Panc1 (cell line): Measurements from ENCODE around the gene RRM2. TPM values are rescaled to one million over a fixed set of nuclear protein-coding genes. Genes with fewer than 3 reads are reported as not detected.
A peak's percentile ranks its signal among the peaks of the same experiment; 100 is the strongest.

ENCODE experiments used
- ATAC-seq: fragments of 200-7000 bp; cut with Tn5 transposase; 2 replicates; pipeline ENCODE4 v1.9.1; 2020; ENCODE audit warnings: mild to moderate bottlenecking, moderate library complexity
- BruUV-seq: library from RNA; stranded (reverse); fragments of 400-500 nt; replicated peaks from 2 replicates; lab custom pipeline; 2021; lab: Mats Ljungman, UMichigan
- CTCF ChIA-PET: fragments of 300-600 bp; sonication (Branson Sonifier 250); formaldehyde crosslinking; loops from one replicate; lab custom pipeline; 2022; ENCODE audit warnings: antibody characterized with exemption; lab: Charles Lee
- POLR2A ChIA-PET: fragments of 300-600 bp; sonication (Branson Sonifier 250); formaldehyde crosslinking; loops from one replicate; lab custom pipeline; 2022; ENCODE audit warnings: antibody characterized with exemption; lab: Charles Lee
- DNase-seq: peaks from one replicate; pipeline ENCODE4 v3.0.0-alpha.2; 2010; ENCODE audit warnings: low read depth, low spot score
- H3K27ac ChIP-seq: 2 replicates; pipeline ENCODE4 v1.5.1; 2011; ENCODE audit warnings: mild to moderate bottlenecking, low read length, inconsistent platforms
- H3K27me3 ChIP-seq: fragments of 200-500 bp; sonication (Bioruptor generic); 2 replicates; pipeline ENCODE4 v1.6.0; 2014; ENCODE audit warnings: low read length, inconsistent platforms; ENCODE audit not compliant: control insufficient read depth, insufficient read depth
- H3K36me3 ChIP-seq: fragments of 200-500 bp; sonication (Bioruptor generic); 2 replicates; pipeline ENCODE4 v1.5.1; 2014; ENCODE audit warnings: inconsistent platforms, mild to moderate bottlenecking, low read length, moderate library complexity; ENCODE audit not compliant: control insufficient read depth, insufficient read depth
- H3K4me1 ChIP-seq: 2 replicates; pipeline ENCODE4 v1.5.1; 2011; ENCODE audit warnings: inconsistent platforms, mild to moderate bottlenecking, low read length, moderate library complexity; ENCODE audit not compliant: control insufficient read depth, insufficient read depth
- H3K4me3 ChIP-seq, 2 experiments: 2 replicates each; pipeline ENCODE4 v1.5.1; 2011 to 2012; ENCODE audit warnings: low read depth in 2 of 2, low read length in 2 of 2, mild to moderate bottlenecking in 2 of 2, inconsistent platforms in 1 of 2, moderate library complexity in 1 of 2
- H3K9me3 ChIP-seq: fragments of 200-500 bp; sonication (Bioruptor generic); 2 replicates; pipeline ENCODE4 v1.5.1; 2014; ENCODE audit warnings: low read depth, mild to moderate bottlenecking, inconsistent platforms, low read length, moderate library complexity; ENCODE audit not compliant: control insufficient read depth, insufficient read depth
- POLR2AphosphoS5 ChIP-seq: IDR thresholded peaks from 2 replicates; pipeline ENCODE4 v1.6.1; 2012; ENCODE audit warnings: mild to moderate bottlenecking, low read depth, low read length, moderate library complexity
- SIN3A ChIP-seq: IDR thresholded peaks from 2 replicates; pipeline ENCODE4 v1.6.1; 2012; ENCODE audit warnings: low read depth, mild to moderate bottlenecking, low read length, moderate library complexity, borderline replicate concordance; ENCODE audit not compliant: insufficient read depth
- TCF7L2 ChIP-seq: IDR thresholded peaks from 2 replicates; pipeline ENCODE4 v1.6.1; 2011; ENCODE audit warnings: mild to moderate bottlenecking, low read depth, low read length, inconsistent platforms
- in situ Hi-C: cut with HindIII; loops from 2 replicates; pipeline ENCODE4 v1.10.0; 2016; ENCODE audit warnings: low sequenced_read_pairs, low pct_unique_long_range_greater_than_20kb
- intact Hi-C: fragments of 100-400 bp; cut with micrococcal nuclease; formaldehyde crosslinking; loops from one replicate; pipeline ENCODE4 v1.10.0; 2022; ENCODE audit not compliant: unreplicated experiment
- total RNA-seq: library from RNA; stranded (reverse); gene quantifications from one replicate; pipeline ENCODE4 v1.2.1, GENCODE V29; 2021; ENCODE audit not compliant: unreplicated experiment
- TF ChIP-seq, protein P1 (sequence below): fragments of 450-650 bp; IDR thresholded peaks from 2 replicates; pipeline ENCODE4 v1.5.1; 2017; ENCODE audit warnings: mild to moderate bottlenecking
- TF ChIP-seq, protein P2 (sequence below), 2 experiments: IDR thresholded peaks; 2 replicates each; pipeline ENCODE4 v1.6.1; 2011 to 2012; ENCODE audit warnings: low read depth in 2 of 2, control low read depth in 1 of 2, low read length in 1 of 2, mild to moderate bottlenecking in 1 of 2, moderate library complexity in 1 of 2; ENCODE audit not compliant: insufficient read depth in 1 of 2

The RRM2 gene
- total RNA-seq, 1 experiment from 2014 or later = 294 TPM

- no peak for DNase-seq
- TF ChIP-seq, protein P1, sequence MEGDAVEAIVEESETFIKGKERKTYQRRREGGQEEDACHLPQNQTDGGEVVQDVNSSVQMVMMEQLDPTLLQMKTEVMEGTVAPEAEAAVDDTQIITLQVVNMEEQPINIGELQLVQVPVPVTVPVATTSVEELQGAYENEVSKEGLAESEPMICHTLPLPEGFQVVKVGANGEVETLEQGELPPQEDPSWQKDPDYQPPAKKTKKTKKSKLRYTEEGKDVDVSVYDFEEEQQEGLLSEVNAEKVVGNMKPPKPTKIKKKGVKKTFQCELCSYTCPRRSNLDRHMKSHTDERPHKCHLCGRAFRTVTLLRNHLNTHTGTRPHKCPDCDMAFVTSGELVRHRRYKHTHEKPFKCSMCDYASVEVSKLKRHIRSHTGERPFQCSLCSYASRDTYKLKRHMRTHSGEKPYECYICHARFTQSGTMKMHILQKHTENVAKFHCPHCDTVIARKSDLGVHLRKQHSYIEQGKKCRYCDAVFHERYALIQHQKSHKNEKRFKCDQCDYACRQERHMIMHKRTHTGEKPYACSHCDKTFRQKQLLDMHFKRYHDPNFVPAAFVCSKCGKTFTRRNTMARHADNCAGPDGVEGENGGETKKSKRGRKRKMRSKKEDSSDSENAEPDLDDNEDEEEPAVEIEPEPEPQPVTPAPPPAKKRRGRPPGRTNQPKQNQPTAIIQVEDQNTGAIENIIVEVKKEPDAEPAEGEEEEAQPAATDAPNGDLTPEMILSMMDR = no peak
- TF ChIP-seq POLR2AphosphoS5 = 0 out of 2 replicates have a peak, but pooled peaks have one; percentile 13
- TF ChIP-seq SIN3A = no peak
- TF ChIP-seq TCF7L2 = no peak
- TF ChIP-seq, protein P2, sequence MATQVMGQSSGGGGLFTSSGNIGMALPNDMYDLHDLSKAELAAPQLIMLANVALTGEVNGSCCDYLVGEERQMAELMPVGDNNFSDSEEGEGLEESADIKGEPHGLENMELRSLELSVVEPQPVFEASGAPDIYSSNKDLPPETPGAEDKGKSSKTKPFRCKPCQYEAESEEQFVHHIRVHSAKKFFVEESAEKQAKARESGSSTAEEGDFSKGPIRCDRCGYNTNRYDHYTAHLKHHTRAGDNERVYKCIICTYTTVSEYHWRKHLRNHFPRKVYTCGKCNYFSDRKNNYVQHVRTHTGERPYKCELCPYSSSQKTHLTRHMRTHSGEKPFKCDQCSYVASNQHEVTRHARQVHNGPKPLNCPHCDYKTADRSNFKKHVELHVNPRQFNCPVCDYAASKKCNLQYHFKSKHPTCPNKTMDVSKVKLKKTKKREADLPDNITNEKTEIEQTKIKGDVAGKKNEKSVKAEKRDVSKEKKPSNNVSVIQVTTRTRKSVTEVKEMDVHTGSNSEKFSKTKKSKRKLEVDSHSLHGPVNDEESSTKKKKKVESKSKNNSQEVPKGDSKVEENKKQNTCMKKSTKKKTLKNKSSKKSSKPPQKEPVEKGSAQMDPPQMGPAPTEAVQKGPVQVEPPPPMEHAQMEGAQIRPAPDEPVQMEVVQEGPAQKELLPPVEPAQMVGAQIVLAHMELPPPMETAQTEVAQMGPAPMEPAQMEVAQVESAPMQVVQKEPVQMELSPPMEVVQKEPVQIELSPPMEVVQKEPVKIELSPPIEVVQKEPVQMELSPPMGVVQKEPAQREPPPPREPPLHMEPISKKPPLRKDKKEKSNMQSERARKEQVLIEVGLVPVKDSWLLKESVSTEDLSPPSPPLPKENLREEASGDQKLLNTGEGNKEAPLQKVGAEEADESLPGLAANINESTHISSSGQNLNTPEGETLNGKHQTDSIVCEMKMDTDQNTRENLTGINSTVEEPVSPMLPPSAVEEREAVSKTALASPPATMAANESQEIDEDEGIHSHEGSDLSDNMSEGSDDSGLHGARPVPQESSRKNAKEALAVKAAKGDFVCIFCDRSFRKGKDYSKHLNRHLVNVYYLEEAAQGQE (IDR thresholded peaks at IDR 0.05; ENCODE audit: insufficient read depth in 1 of 2, low read depth in 2 of 2, low read length in 1 of 2) = no peak
- Histone ChIP-seq H3K36me3 (no peaks in the 10 kb centered on the region), H3K4me3 (no peak overlapping the region), H3K9me3 (no peaks in the 10 kb centered on the region), H3K27ac (no peak overlapping the region; the same call in 1 of the 2 replicates), H3K4me1 (peaks cover 31% of the 10 kb centered on the region), H3K27me3 (no peaks in the 10 kb centered on the region)
- intact Hi-C loops = no loop called here
- in situ Hi-C loops = no loop called here
- no peak for ATAC-seq
- ChIA-PET CTCF (interaction anchor here (0.6 to 4.3 kb wide), 3 partner anchors 293 to 310 kb away, joined by 4 to 25 read pairs (median 9); no protein-coding TSS in a partner anchor), POLR2A (no interaction called here)
- no TSS peak for BruUV-seq
Observed at GRCh38 chr2:10139536-10139935, 17.0 kb downstream of the RRM2 start.

DNA sequence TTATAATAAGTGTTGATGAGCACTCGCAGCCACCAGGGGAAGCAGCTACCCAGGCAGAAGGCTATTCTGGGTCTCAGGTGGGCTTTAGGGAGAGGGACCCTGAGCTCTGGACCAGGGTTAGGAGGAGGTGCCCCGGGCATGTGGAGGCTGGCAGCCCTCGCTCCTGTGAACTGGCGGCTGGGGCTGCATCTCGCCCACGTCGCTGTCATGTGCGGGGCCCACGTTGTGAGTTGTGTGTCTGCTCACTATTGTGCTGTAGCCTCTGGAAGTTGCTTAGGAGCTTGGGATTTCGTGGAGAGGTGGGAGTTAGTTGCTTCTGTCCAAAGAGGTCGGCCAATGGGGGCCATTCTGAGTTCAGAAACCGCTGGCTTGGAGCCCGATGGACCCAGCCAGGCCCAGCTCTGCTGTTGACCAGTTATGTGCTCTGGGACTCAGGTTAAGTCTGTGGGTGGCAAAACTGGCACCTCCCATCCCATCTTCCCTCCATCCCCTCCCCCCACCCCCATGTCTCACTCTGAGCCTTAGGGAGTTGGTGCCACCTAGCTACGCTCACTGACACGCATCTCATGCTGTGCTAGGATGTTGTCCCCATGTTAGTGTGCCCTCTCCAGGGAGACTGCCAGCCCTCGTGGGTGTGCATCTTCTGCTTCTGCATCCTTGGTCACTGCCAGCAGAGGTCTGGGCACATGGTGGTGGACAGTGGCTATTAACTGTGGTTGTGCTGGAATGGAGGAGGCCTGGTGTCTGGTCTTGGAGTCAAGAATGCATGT is 18.5 kb downstream of the RRM2 start:
- in situ Hi-C loops = no loop called here
- peak; percentile 27; the same call in 1 of the 2 replicates for ATAC-seq
- BruUV-seq = no TSS peak
- no peak for DNase-seq
- H3K27ac ChIP-seq = no peak overlapping the region
- POLR2A ChIA-PET = no interaction called here
- no peaks in the 10 kb centered on the region for H3K36me3 ChIP-seq
- intact Hi-C loops = loop anchor here (10.0 kb wide), 2 partner anchors 164 to 264 kb away; partner anchors contain the start of gene HPCAL1
- no peaks in the 10 kb centered on the region for H3K9me3 ChIP-seq
- no peak for TF ChIP-seq SIN3A
- TF ChIP-seq, protein P2 (IDR thresholded peaks at IDR 0.05; ENCODE audit: insufficient read depth in 1 of 2, low read depth in 2 of 2, low read length in 1 of 2) = no peak
- TF ChIP-seq, protein P1 = peak; percentile 50; the same call in 1 of the 2 replicates
- no peaks in the 10 kb centered on the region for H3K27me3 ChIP-seq
- CTCF ChIA-PET = interaction anchor here (0.6 to 4.3 kb wide), 5 partner anchors 71 to 294 kb away, joined by 3 to 25 read pairs (median 6); no protein-coding TSS in a partner anchor
- peaks cover 17% of the 10 kb centered on the region for H3K4me1 ChIP-seq
- H3K4me3 ChIP-seq = no peak overlapping the region
